ENCODE measurements around the gene SERPINB6. TPM values are rescaled to one million over a fixed set of nuclear protein-coding genes. Genes with fewer than 3 reads are reported as not detected.
A peak's percentile ranks its signal among the peaks of the same experiment; 100 is the strongest.
"Not testable (repeated sequence)": the region's sequence is repeated elsewhere in the genome, so short reads cannot be mapped to it uniquely, and the experiment has no call there.

The SERPINB6 gene
- total and polyA plus RNA-seq, 9 of the 15 experiments (the other 6 are each of a cell fraction or from before 2014, with no cell fraction given): 86.6 to 211 (median 143) TPM

- peak overlapping the region; percentile 41; the same call in 1 of the 3 replicates for H3K27ac ChIP-seq (ENCODE audit: extremely low read depth, low read depth, low read length)
- CTCF ChIA-PET (ENCODE audit: low intra/inter-chr PET ratio); intact Hi-C loops (cut with micrococcal nuclease); in situ Hi-C loops (cut with MboI); H3K9me3 ChIP-seq (replicated peaks; ENCODE audit: control insufficient read depth, insufficient read depth, low read depth, low read length); H3K4me3 ChIP-seq; H3K79me2 ChIP-seq (ENCODE audit: control insufficient read depth, insufficient read depth, low read length); BruUV-seq (replicated peaks); H4K20me1 ChIP-seq (replicated peaks; ENCODE audit: control insufficient read depth, insufficient read depth, low read length); H3K36me3 ChIP-seq (ENCODE audit: control insufficient read depth, insufficient read depth, low read length); H3K9me1 ChIP-seq (ENCODE audit: control insufficient read depth, insufficient read depth, low read length); H3K27me3 ChIP-seq (ENCODE audit: control insufficient read depth in 2 of 2, insufficient read depth in 2 of 2, low read length in 2 of 2); TF ChIP-seq MYC (IDR thresholded peaks at IDR 0.05; ENCODE audit: low read depth, low read length): not testable (repeated sequence)
- peak; percentile 83 for FAIRE-seq
- peak overlapping the region; percentile 49 for H2AFZ ChIP-seq (ENCODE audit: low read depth, low read length)
- peak overlapping the region; percentile 59 for H3K4me2 ChIP-seq (ENCODE audit: insufficient read depth, low read length)
- WGBS (ENCODE audit: insufficient coverage, low coverage, missing lambda C conversion rate): 10% methylated on average over 13 of the region's 13 CpGs
- peak; percentile 54; the same call in 2 of the 3 replicates for ATAC-seq
- peak overlapping the region in 1 of 2 experiments; percentile 56; a peak in 1 of 4 replicates for H3K9ac ChIP-seq (ENCODE audit: insufficient read depth in 1 of 2, low read depth in 2 of 2, low read length in 2 of 2)
- H3K4me1 ChIP-seq (replicated peaks in 1 of 2; ENCODE audit: control insufficient read depth in 2 of 2, insufficient read depth in 2 of 2, low read length in 2 of 2): peaks cover 4 to 11% of the 10 kb centered on the region in 2 experiments; a peak in 4 of 5 replicates
- DNase-seq (ENCODE audit: extremely low read depth in 1 of 4, low spot score in 3 of 4): peak in 1 of 4 experiments; percentile 80
- POLR2A ChIA-PET: interaction anchor here (1.0 kb wide), 1 partner anchor 31 kb away, joined by 3 read pairs; no protein-coding TSS in a partner anchor
- TF ChIP-seq ZFP1 (CRISPR knock-in tag; IDR thresholded peaks at IDR 0.05): peak; percentile 69; the same call in 1 of the 2 replicates
- 0 out of 2 replicates have a peak, but pooled peaks have one; percentile 54 for TF ChIP-seq ATF4 (CRISPR knock-in tag; IDR thresholded peaks at IDR 0.05)
- TF ChIP-seq CAMTA2 (CRISPR knock-in tag; conservative IDR thresholded peaks at IDR 0.05): 0 out of 2 replicates have a peak, but pooled peaks have one; percentile 27
- peak; percentile 32 for TF ChIP-seq ZNF239 (CRISPR knock-in tag; IDR thresholded peaks at IDR 0.05)
- 0 out of 2 replicates have a peak, but pooled peaks have one; percentile 8 for TF ChIP-seq L3MBTL2 (IDR thresholded peaks at IDR 0.05)
- peak; percentile 89 for TF ChIP-seq MYC (CRISPR knock-in tag; IDR thresholded peaks at IDR 0.05; ENCODE audit: borderline replicate concordance, low read depth)
- TF ChIP-seq ZNF766 (CRISPR knock-in tag; conservative IDR thresholded peaks at IDR 0.05): peak; percentile 66; the same call in 1 of the 2 replicates
- TF ChIP-seq MNT (conservative IDR thresholded peaks at IDR 0.05): peak in 1 of 2 experiments; percentile 30; a peak in 1 of 4 replicates
- TF ChIP-seq ZNF583 (CRISPR knock-in tag; IDR thresholded peaks at IDR 0.05): 0 out of 2 replicates have a peak, but pooled peaks have one; percentile 48
- TF ChIP-seq ZNF165 (CRISPR knock-in tag; IDR thresholded peaks at IDR 0.05; ENCODE audit: borderline replicate concordance): peak; percentile 69; the same call in 1 of the 2 replicates
- peak; percentile 52 for TF ChIP-seq ARID1B (IDR thresholded peaks at IDR 0.05)
- TF ChIP-seq RHOXF2B (CRISPR knock-in tag; conservative IDR thresholded peaks at IDR 0.05): peak; percentile 36; the same call in 1 of the 2 replicates
- TF ChIP-seq ZNF639 (CRISPR knock-in tag; conservative IDR thresholded peaks at IDR 0.05 in 1 of 2, IDR thresholded peaks at IDR 0.05 in 1 of 2): 0 out of 4 replicates have a peak, but pooled peaks of 1 of the 2 experiments have one; percentile 24
- TF ChIP-seq CTBP1 (IDR thresholded peaks at IDR 0.05; ENCODE audit: borderline replicate concordance): peak; percentile 84; the same call in 1 of the 2 replicates
- peak; percentile 52; the same call in 1 of the 2 replicates for TF ChIP-seq SMARCA4 (IDR thresholded peaks at IDR 0.05)
- TF ChIP-seq HDAC1 (IDR thresholded peaks at IDR 0.05): peak in 1 of 2 experiments; percentile 56; a peak in 1 of 4 replicates
Observed at GRCh38 chr6:2925842-2926747, 45.3 kb downstream of the SERPINB6 start.

Data from K562 (cell line).